Measurements from ENCODE around the gene CCER1.

DNA sequence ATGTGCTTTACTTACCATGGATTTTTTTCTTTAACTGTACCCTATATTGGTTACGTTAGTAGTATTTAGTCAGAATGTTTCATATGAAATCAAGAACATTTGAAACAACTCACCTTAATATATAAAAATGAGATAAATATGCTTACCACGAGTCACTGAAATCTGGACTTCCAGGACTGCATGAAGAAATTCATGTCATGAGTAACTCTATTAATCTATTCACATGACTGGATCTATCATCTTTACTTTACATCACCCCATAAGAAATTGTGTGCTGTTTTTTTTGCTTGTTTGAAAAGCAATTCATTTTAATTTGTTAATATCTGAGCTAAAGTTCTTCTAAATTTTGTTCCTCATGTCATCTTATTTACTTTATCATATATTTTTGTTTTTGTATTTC is 44.6 kb upstream of the CCER1 start:
- TF ChIP-seq CTCF (IDR thresholded peaks at IDR 0.05; ENCODE audit: borderline replicate concordance, extremely low read depth, low read length, poor library complexity, severe bottlenecking) (no peak), EZH2 (IDR thresholded peaks at IDR 0.05; ENCODE audit: borderline replicate concordance, low read depth, low read length, severe bottlenecking) (no peak)
